ENCODE results near the gene CAPNS1. TPM values are rescaled to one million over a fixed set of nuclear protein-coding genes. Genes with fewer than 3 reads are reported as not detected.

CAPNS1 gene
- 100 to 1,000 TPM; 411 to 479 TPM for total RNA-seq

- CTCF ChIA-PET, result interaction anchor here (0.7 to 2.7 kb wide), 4 partner anchors 11 to 190 kb away, joined by 3 to 17 read pairs (median 3); no protein-coding TSS in a partner anchor
- H3K36me3 Mint-ChIP-seq, result peaks cover 22% of the 10 kb centered on the region
- peak; percentile 97 for DNase-seq
- ATAC-seq, result peak; percentile 81
- no peaks in the 10 kb centered on the region for H3K27me3 Mint-ChIP-seq
- H3K4me1 Mint-ChIP-seq, result peaks cover 30% of the 10 kb centered on the region
- peak within 1 kb of the TSS; percentile 93 for H3K4me3 Mint-ChIP-seq
- peak within 1 kb of the TSS; percentile 93 for H3K27ac Mint-ChIP-seq
- H3K9me3 Mint-ChIP-seq (ENCODE audit: low read depth), result no peaks in the 10 kb centered on the region
Measured at GRCh38 chr19:36139473-36140303, at the start of gene CAPNS1. Gene CAPNS1, plus strand, starts transcription at chr19:36140066. Its CDS starts 946 bp downstream, at chr19:36141012.

- H3K36me3 Mint-ChIP-seq, result peaks cover 35% of the 10 kb centered on the region
- CTCF ChIA-PET, result no interaction called here
- no peaks in the 10 kb centered on the region for H3K27me3 Mint-ChIP-seq
Measured at GRCh38 chr19:36090910-36091695, 48.8 kb upstream of the CAPNS1 start.

GRCh38 chr19:36092566-36092965 is 47.3 kb upstream of the CAPNS1 start:
- H3K27ac Mint-ChIP-seq, result peak overlapping the region; percentile 39
- no peak for ATAC-seq

More at GRCh38 chr19:36090910-36091695, 48.8 kb upstream of the CAPNS1 start:
- H3K4me1 Mint-ChIP-seq, result peaks cover 27% of the 10 kb centered on the region
- ATAC-seq (no peak), DNase-seq (no peak)
- H3K9me3 Mint-ChIP-seq (ENCODE audit: low read depth), result no peaks in the 10 kb centered on the region
- no peak overlapping the region for H3K4me3 Mint-ChIP-seq
- no peak overlapping the region for H3K27ac Mint-ChIP-seq

GRCh38 chr19:36093146-36093662 is 46.7 kb upstream of the CAPNS1 start:
- no peaks in the 10 kb centered on the region for H3K9me3 Mint-ChIP-seq (ENCODE audit: low read depth)
- DNase-seq (no peak), ATAC-seq (peak; percentile 60)
- CTCF ChIA-PET, result interaction anchor here (1.2 to 1.3 kb wide), 2 partner anchors 105 to 146 kb away, joined by 3 read pairs; no protein-coding TSS in a partner anchor
- H3K4me1 Mint-ChIP-seq, result peaks cover 27% of the 10 kb centered on the region
- H3K27ac Mint-ChIP-seq, result peak overlapping the region; percentile 73
- H3K27me3 Mint-ChIP-seq, result no peaks in the 10 kb centered on the region
- peaks cover 36% of the 10 kb centered on the region for H3K36me3 Mint-ChIP-seq
- H3K4me3 Mint-ChIP-seq, result no peak overlapping the region

More at GRCh38 chr19:36092566-36092965, 47.3 kb upstream of the CAPNS1 start:
- CTCF ChIA-PET, result no interaction called here
- Mint-ChIP-seq H3K9me3 (ENCODE audit: low read depth) (no peaks in the 10 kb centered on the region), H3K27me3 (no peaks in the 10 kb centered on the region), H3K4me3 (no peak overlapping the region), H3K4me1 (peaks cover 27% of the 10 kb centered on the region), H3K36me3 (peaks cover 38% of the 10 kb centered on the region)
- DNase-seq, result no peak

- DNase-seq, result no peak
- Mint-ChIP-seq H3K9me3 (ENCODE audit: low read depth) (no peaks in the 10 kb centered on the region), H3K27ac (peak overlapping the region; percentile 73), H3K4me1 (peaks cover 27% of the 10 kb centered on the region), H3K4me3 (no peak overlapping the region), H3K36me3 (peaks cover 39% of the 10 kb centered on the region), H3K27me3 (no peaks in the 10 kb centered on the region)
- CTCF ChIA-PET, result interaction anchor here (0.8 to 1.3 kb wide), 3 partner anchors 22 to 147 kb away, joined by 3 read pairs; no protein-coding TSS in a partner anchor
- ATAC-seq, result no peak
Measured at GRCh38 chr19:36093687-36094086, 46.2 kb upstream of the CAPNS1 start.

GRCh38 chr19:36097036-36097435 is 42.8 kb upstream of the CAPNS1 start:
- Mint-ChIP-seq H3K4me1 (peaks cover 20% of the 10 kb centered on the region), H3K36me3 (peaks cover 32% of the 10 kb centered on the region), H3K9me3 (ENCODE audit: low read depth) (no peaks in the 10 kb centered on the region), H3K27ac (no peak overlapping the region), H3K27me3 (no peaks in the 10 kb centered on the region), H3K4me3 (no peak overlapping the region)
- CTCF ChIA-PET, result no interaction called here
- ATAC-seq (no peak), DNase-seq (no peak)

- Mint-ChIP-seq H3K27ac (no peak overlapping the region), H3K36me3 (peaks cover 26% of the 10 kb centered on the region), H3K9me3 (ENCODE audit: low read depth) (no peaks in the 10 kb centered on the region), H3K27me3 (no peaks in the 10 kb centered on the region), H3K4me3 (no peak overlapping the region), H3K4me1 (no peaks in the 10 kb centered on the region)
- DNase-seq (no peak), ATAC-seq (no peak)
- CTCF ChIA-PET, result interaction anchor here (1.3 to 1.6 kb wide), 2 partner anchors 10 to 17 kb away, joined by 3 read pairs; no protein-coding TSS in a partner anchor
Measured at GRCh38 chr19:36099166-36099785, 40.6 kb upstream of the CAPNS1 start.

- DNase-seq (no peak), ATAC-seq (no peak)
- peaks cover 19% of the 10 kb centered on the region for H3K36me3 Mint-ChIP-seq
- no peaks in the 10 kb centered on the region for H3K4me1 Mint-ChIP-seq
- H3K4me3 Mint-ChIP-seq, result no peak overlapping the region
- peak overlapping the region; percentile 3 for H3K27ac Mint-ChIP-seq
- H3K9me3 Mint-ChIP-seq (ENCODE audit: low read depth), result no peaks in the 10 kb centered on the region
- CTCF ChIA-PET, result interaction anchor here (1.6 kb wide), 1 partner anchor 11 kb away, joined by 3 read pairs; no protein-coding TSS in a partner anchor
- no peaks in the 10 kb centered on the region for H3K27me3 Mint-ChIP-seq
Measured at GRCh38 chr19:36100476-36100875, 39.4 kb upstream of the CAPNS1 start.

GRCh38 chr19:36101550-36102327 is 38.1 kb upstream of the CAPNS1 start:
- Mint-ChIP-seq H3K9me3 (ENCODE audit: low read depth) (no peaks in the 10 kb centered on the region), H3K4me1 (no peaks in the 10 kb centered on the region), H3K4me3 (no peak overlapping the region), H3K27ac (no peak overlapping the region), H3K27me3 (no peaks in the 10 kb centered on the region), H3K36me3 (peaks cover 19% of the 10 kb centered on the region)
- CTCF ChIA-PET, result no interaction called here
- ATAC-seq (no peak), DNase-seq (no peak)

- H3K27ac Mint-ChIP-seq, result no peak overlapping the region
- H3K27me3 Mint-ChIP-seq, result no peaks in the 10 kb centered on the region
- ATAC-seq (peak; percentile 13), DNase-seq (no peak)
- H3K4me3 Mint-ChIP-seq, result no peak overlapping the region
- no peaks in the 10 kb centered on the region for H3K4me1 Mint-ChIP-seq
- H3K9me3 Mint-ChIP-seq (ENCODE audit: low read depth), result no peaks in the 10 kb centered on the region
- CTCF ChIA-PET, result interaction anchor here (2.0 kb wide), 1 partner anchor 25 kb away, joined by 5 read pairs; no protein-coding TSS in a partner anchor
- peaks cover 13% of the 10 kb centered on the region for H3K36me3 Mint-ChIP-seq
Measured at GRCh38 chr19:36103040-36103626, 36.7 kb upstream of the CAPNS1 start.

- H3K27me3 Mint-ChIP-seq, result no peaks in the 10 kb centered on the region
- no peaks in the 10 kb centered on the region for H3K4me1 Mint-ChIP-seq
- CTCF ChIA-PET, result interaction anchor here (2.0 kb wide), 1 partner anchor 24 kb away, joined by 5 read pairs; no protein-coding TSS in a partner anchor
- H3K27ac Mint-ChIP-seq, result no peak overlapping the region
- peaks cover 9% of the 10 kb centered on the region for H3K36me3 Mint-ChIP-seq
- DNase-seq, result no peak
- H3K4me3 Mint-ChIP-seq, result no peak overlapping the region
- no peaks in the 10 kb centered on the region for H3K9me3 Mint-ChIP-seq (ENCODE audit: low read depth)
- ATAC-seq, result no peak
Measured at GRCh38 chr19:36103842-36104552, 35.9 kb upstream of the CAPNS1 start.
